Activated naive CD4-positive, alpha-beta T cell treated with anti-CD3 and anti-CD28 coated beads, Interleukin-2, amount 10 ng/mL, durations not matched to agents 7 days and 5 days (primary cell): ENCODE measurements around the gene SF1.
A peak's percentile ranks its signal among the peaks of the same experiment; 100 is the strongest.

Experiments used
- CTCF ChIA-PET: fragments of 350-600 bp; sonication (Branson Sonifier 250); formaldehyde crosslinking; loops from one replicate; lab custom pipeline; 2021; ENCODE audit warnings: antibody characterized with exemption; lab: Charles Lee
- DNase-seq: peaks from one replicate; pipeline ENCODE4 v3.0.0-alpha.2; 2020
- H3K27ac Mint-ChIP-seq: one replicate; pipeline ENCODE4 v1.8.0; 2021; ENCODE audit warnings: mild to moderate bottlenecking, moderate library complexity, mixed read lengths
- H3K27me3 Mint-ChIP-seq: one replicate; pipeline ENCODE4 v1.8.0; 2021; ENCODE audit warnings: mild to moderate bottlenecking, mixed read lengths
- H3K36me3 Mint-ChIP-seq: one replicate; pipeline ENCODE4 v1.8.0; 2021; ENCODE audit warnings: mixed read lengths
- H3K4me1 Mint-ChIP-seq: one replicate; pipeline ENCODE4 v1.8.0; 2021; ENCODE audit warnings: mixed read lengths
- H3K4me3 Mint-ChIP-seq: one replicate; pipeline ENCODE4 v1.8.0; 2021; ENCODE audit warnings: mild to moderate bottlenecking, moderate library complexity, mixed read lengths
- H3K9me3 Mint-ChIP-seq: one replicate; pipeline ENCODE4 v1.8.0; 2021; ENCODE audit warnings: mixed read lengths

The SF1 gene

DNA sequence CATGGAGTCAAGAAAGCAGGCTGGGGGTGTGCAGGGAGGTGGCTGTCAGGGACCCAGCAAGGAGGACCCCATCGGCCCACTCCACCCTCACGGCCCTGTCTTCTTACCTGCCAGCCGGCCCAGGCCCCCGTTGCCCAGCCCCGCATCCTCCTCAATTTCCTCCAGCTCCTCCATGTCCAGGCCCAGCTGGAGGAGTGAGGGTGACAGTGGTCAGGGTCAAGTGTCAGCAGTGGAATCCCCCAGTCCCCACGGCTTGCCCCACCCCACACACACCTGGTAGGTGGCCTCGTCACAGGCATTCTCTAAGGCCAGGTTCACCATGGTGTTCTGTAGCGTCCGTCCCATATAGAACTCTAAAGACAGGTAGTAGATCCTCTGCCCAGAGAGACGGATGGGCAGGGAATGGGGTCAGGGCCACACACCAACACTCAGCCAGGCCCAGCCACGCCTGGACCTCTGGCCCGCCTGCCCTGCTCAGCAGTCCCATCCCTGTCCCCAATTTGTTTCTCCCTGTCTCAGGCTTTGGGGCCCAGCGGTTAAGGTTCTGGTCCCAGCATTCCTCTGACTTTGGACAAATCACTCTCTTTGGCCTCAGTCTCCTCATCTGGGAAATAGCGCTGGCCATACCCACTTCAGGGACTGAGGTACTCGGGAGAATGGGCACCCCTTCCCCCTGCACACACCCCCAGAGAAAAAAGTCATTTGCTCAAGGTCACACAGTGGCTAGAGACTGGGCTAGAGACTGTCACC lies 19.8 kb downstream of the SF1 start:
- DNase-seq, result peak; percentile 17
- Mint-ChIP-seq H3K27me3 (no peaks in the 10 kb centered on the region), H3K36me3 (peaks cover 33% of the 10 kb centered on the region), H3K4me3 (no peak overlapping the region), H3K27ac (peak overlapping the region; percentile 28), H3K9me3 (no peaks in the 10 kb centered on the region), H3K4me1 (peaks cover 58% of the 10 kb centered on the region)
- CTCF ChIA-PET, result interaction anchor here (1.1 to 15.2 kb wide), 2 partner anchors 9 to 12 kb away, joined by 4 to 208 read pairs; partner anchors contain the start of gene RASGRP2

DNA sequence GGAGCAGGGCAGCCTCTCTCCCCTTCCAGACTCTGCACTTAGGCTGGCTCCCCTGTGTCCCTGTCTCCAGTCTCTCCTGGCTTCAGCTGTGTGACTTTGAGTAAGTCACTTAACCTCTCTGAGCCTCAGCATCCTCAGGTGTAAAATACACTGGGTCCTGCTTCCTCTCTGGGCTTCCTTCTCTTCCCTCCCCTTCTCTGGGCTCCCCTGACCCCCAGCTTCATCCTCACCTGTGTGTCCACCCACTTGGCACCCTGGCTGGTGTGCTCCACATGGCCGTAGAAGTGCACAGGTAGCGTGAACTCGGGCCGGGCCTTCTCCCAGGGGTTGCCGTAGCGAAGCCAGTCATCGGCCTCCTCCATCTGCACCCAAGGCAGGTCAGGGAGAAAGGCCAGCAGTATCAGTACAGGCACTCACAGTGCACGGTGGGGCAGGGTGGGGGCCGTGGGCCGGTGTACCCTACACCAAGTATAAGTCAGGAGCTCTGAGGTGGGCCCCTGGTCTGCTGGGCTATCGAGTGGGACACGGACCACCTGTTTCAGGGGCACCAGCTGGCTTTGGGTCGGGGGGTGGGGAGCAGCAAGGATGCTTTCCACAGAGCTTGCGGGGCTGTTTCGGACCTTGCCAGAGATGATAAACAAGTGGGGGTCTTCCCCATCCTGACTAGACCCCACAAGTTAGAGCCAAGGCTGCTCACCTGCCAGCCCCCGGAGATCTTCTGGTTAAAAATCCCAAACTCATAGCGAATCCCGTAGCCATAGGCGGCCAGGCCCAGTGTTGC lies 20.6 kb downstream of the SF1 start:
- peaks cover 52% of the 10 kb centered on the region for H3K4me1 Mint-ChIP-seq
- H3K27ac Mint-ChIP-seq, result peak overlapping the region; percentile 29
- no peak overlapping the region for H3K4me3 Mint-ChIP-seq
- no peaks in the 10 kb centered on the region for H3K27me3 Mint-ChIP-seq
- peaks cover 30% of the 10 kb centered on the region for H3K36me3 Mint-ChIP-seq
- CTCF ChIA-PET, result interaction anchor here (1.4 kb wide), 1 partner anchor 13 kb away, joined by 4 read pairs; the partner anchor contains the start of gene RASGRP2
- H3K9me3 Mint-ChIP-seq, result no peaks in the 10 kb centered on the region
- DNase-seq, result peak; percentile 19

DNA sequence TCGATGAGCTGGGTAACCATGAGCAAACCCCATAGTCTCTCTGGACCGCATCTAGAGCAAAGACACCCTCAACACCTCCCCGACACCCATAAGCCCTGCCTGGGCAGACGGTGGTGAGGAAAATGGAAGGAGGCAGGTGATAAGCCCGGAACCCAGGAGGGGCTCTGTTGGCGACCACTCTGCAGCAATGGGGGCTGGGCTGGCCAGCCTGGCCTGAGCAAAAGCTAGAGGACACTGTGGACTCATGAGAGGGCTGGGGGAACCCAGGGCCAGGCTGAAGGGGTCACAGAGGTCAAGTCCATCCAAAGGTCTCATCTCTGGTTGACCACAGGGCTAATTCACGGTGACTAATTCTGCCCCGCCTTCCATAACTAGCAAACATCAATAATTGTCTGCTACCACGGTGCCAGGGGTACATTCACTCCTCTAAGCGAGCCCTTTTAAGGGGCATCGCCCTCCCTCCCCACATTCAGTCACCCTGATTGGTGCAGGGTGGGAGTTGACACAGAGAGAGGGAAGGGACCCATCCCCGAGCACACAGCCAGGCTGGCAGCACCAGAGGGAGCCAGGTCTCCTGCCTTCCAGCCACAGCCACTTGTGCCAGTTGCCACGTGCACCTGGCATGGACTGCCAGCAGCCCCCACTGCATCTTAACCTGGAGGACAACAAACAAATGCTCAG lies 22.5 kb downstream of the SF1 start:
- CTCF ChIA-PET, result no interaction called here
- H3K9me3 Mint-ChIP-seq, result no peaks in the 10 kb centered on the region
- peaks cover 29% of the 10 kb centered on the region for H3K36me3 Mint-ChIP-seq
- H3K4me3 Mint-ChIP-seq, result no peak overlapping the region
- peaks cover 50% of the 10 kb centered on the region for H3K4me1 Mint-ChIP-seq
- no peak for DNase-seq
- H3K27ac Mint-ChIP-seq, result no peak overlapping the region
- no peaks in the 10 kb centered on the region for H3K27me3 Mint-ChIP-seq

DNA sequence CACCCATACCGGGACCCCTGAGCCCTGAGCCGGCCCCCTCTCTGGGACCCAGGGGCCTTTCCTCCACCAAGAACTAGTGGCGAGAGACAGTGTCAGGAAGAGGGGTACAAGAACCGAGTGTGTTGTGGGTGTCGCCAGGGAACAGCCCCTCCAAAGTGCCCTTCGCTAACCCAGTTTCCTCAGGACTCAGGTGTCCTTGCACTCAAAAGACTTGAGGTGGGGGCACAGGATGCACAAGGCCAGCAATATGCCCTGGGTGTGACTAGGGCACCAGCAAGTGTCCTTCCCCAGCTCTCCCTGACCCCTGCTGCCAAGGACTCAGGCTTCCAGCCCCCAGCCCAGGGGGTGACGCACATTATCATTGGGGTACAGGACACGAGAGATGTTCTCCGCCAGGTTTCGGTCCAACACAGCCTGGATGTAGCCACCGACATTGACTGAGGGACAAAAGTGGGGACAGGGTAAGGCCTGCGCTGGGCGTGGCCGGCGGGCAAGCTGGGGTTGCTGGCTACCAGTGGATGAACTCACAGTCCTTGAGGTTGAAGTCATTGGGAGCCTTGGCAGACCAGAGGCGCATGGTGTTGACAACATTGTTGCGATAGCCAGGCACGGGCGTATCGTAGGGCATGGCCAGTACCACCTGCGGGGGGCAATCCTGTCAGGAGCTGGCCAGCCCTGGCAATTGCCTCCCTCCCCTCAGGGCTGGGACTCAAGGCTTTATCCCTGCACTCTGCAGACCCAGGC lies 23.3 kb downstream of the SF1 start:
- H3K36me3 Mint-ChIP-seq, result peaks cover 32% of the 10 kb centered on the region
- CTCF ChIA-PET, result interaction anchor here (0.9 kb wide), 1 partner anchor 11 kb away, joined by 3 read pairs; the partner anchor contains the start of gene RASGRP2
- peaks cover 50% of the 10 kb centered on the region for H3K4me1 Mint-ChIP-seq
- no peak for DNase-seq
- H3K4me3 Mint-ChIP-seq, result no peak overlapping the region
- no peaks in the 10 kb centered on the region for H3K27me3 Mint-ChIP-seq
- H3K9me3 Mint-ChIP-seq, result no peaks in the 10 kb centered on the region
- no peak overlapping the region for H3K27ac Mint-ChIP-seq

DNA sequence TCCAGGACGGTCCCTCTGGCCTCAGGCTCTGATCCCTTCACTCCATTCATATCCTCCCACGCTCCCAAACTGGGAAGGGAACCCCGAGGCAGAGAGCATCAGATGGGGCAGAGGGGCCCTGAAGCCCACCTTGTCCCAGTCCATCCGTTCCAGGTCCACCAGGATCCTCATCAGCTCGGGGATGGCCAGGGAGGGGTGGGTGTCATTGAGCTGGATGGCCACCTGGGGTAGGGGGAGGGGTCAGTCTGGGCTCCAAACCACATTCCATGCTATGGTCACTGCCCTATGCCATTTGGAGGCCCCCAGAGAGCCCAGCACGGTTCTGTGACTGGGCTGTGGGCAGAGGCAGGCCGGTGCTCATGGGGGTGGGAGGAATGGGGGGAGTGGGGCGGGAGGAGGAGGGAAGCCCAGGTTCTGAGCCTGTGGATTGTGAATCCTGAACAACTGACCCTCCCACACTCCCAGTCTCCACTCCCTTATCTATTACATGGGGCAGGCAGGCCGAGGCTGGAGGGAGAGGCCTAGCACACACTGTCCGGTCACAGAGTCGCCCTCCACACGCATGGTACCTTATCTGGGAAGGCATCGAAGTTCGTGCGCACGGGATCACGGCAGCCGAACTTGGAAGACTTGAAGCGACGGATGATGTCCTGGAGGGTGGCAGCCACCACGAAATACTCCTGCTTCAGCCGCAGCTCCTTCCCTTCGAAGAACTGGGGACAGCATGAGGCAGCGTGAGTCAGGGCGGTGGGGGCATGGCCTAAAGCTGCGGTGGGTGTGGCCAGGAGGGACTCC lies 24.0 kb downstream of the SF1 start:
- no peak overlapping the region for H3K4me3 Mint-ChIP-seq
- CTCF ChIA-PET, result interaction anchor here (0.9 kb wide), 1 partner anchor 10 kb away, joined by 3 read pairs; the partner anchor contains the start of gene RASGRP2
- H3K27ac Mint-ChIP-seq, result no peak overlapping the region
- peaks cover 29% of the 10 kb centered on the region for H3K36me3 Mint-ChIP-seq
- H3K27me3 Mint-ChIP-seq, result no peaks in the 10 kb centered on the region
- H3K4me1 Mint-ChIP-seq, result peaks cover 45% of the 10 kb centered on the region
- DNase-seq, result no peak
- H3K9me3 Mint-ChIP-seq, result no peaks in the 10 kb centered on the region

DNA sequence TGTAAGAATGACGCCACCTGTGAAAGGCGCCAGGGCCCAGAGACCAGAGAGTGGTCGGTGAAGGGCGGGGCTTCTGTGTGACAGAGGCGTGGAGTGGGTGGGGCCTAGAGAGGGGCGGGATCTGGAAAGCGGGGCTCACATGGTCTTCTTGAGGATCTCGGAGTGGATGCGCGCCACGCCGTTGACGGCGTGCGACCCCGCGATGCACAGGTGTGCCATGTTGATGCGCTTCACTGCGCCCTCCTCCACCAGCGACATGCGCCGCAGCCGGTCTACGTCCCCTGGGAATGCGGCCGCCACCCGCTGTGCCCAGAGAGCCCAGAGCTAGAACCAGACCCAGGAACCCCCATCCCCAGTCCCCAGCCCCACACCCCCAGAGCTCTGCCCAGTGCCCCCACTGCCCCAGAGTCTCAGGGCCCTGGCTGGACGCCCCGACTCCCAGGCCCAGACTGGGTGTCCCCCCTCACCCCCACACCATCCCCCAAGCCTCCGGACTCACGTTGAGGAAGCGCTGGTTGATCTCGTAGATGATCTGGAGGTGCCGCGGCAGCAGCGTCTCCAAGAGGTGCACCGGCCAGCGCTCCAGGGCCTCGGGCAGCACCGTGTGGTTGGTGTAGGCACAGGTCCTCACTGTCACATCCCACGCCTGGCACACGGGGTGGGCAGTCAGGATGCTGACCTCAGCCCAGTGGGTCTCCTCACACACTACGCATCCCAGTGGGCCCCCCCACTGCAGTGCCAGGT lies 24.8 kb downstream of the SF1 start:
- H3K9me3 Mint-ChIP-seq, result no peaks in the 10 kb centered on the region
- H3K27ac Mint-ChIP-seq, result no peak overlapping the region
- no peak overlapping the region for H3K4me3 Mint-ChIP-seq

DNA sequence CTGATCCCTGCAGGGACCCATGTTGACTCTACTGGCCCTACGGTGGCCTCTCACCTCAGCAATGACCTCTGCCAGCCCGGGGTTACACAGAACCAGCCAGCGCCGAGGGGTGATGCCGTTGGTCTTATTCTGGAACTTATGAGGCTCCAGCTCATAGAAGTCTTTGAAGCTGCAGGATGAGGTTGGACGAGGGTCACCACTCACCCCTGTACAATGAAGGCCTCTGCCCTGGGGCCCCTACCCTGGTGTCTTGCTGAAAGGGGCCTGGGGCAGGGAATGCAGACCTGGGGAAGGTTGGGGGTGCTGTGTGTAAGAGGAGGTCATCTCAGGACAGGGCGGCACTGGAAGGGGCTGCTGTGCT lies 25.3 kb downstream of the SF1 start:
- Mint-ChIP-seq H3K27ac (no peak overlapping the region), H3K27me3 (no peaks in the 10 kb centered on the region), H3K36me3 (peaks cover 33% of the 10 kb centered on the region), H3K4me3 (no peak overlapping the region), H3K9me3 (no peaks in the 10 kb centered on the region), H3K4me1 (peaks cover 42% of the 10 kb centered on the region)
- CTCF ChIA-PET, result interaction anchor here (13.4 kb wide), 1 partner anchor 13 kb away, joined by 208 read pairs; the partner anchor contains the start of gene PYGM
- DNase-seq, result no peak

More for the DNA sequence above, 24.8 kb downstream of the SF1 start:
- H3K36me3 Mint-ChIP-seq, result peaks cover 29% of the 10 kb centered on the region
- CTCF ChIA-PET, result interaction anchor here (13.4 kb wide), 1 partner anchor 12 kb away, joined by 208 read pairs; the partner anchor contains the start of gene PYGM
- H3K4me1 Mint-ChIP-seq, result peaks cover 39% of the 10 kb centered on the region
- H3K27me3 Mint-ChIP-seq, result no peaks in the 10 kb centered on the region
- DNase-seq, result no peak

DNA sequence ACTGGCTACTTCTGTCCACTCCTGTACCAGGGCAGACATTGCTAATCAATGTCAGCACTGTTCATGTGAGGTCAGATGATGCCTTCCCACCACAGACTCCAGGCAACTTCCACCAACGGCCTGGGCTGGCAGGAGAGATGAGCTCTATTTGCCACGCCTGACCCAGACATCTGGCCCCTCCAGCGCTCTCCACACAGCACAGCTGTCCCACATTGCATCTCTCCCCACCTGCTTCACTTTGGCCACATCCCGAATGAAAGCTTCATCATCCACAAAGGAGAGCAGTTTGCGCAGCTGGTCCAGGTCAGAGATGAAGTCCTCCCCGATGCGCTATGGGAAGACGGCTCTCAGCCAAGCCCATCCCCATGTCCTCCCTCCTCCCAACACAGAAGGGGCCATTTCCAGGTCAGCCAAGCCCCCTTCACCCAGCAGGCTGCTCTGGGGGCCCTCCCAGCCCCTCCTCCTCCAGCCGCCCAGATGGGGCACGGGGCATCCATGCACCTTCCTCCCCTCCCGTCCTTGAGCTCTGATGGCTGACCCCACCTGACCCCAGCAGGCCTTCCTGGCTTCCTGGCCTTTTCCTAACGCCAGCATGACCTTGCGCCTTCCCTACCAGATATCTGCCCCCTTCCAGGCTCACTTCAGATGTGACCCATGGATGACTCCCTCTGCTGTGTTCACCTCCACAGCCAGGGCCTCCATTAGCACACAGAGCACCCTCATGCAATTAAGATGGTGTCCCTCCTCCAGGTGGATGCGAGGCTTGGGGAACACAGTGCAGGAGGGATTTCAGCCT lies 26.0 kb downstream of the SF1 start:
- Mint-ChIP-seq H3K27me3 (no peaks in the 10 kb centered on the region), H3K9me3 (no peaks in the 10 kb centered on the region), H3K36me3 (peaks cover 31% of the 10 kb centered on the region), H3K4me1 (peaks cover 43% of the 10 kb centered on the region), H3K4me3 (no peak overlapping the region), H3K27ac (peak overlapping the region; percentile 76)
- DNase-seq, result no peak
- CTCF ChIA-PET, result interaction anchor here (13.4 kb wide), 1 partner anchor 13 kb away, joined by 208 read pairs; the partner anchor contains the start of gene PYGM

DNA sequence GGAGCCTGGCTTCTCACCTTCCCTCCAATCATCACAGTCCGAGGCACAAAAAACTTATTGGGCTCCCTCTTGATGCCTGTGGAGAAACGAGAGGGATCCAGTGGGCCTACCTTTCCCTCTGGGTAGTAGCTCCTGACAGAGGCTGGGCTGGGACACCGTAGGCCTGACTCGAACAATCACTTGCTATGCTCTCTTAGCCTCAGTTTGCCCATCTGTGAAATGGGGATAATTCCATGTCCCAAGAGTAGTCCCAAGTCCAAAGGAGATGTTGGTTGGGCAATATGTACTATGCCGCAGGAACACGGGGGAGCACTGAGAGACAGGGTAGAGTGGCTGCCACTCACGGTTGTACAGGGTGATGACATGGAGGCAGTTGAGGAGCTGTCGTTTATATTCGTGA lies 26.8 kb downstream of the SF1 start:
- H3K27me3 Mint-ChIP-seq, result no peaks in the 10 kb centered on the region
- H3K4me3 Mint-ChIP-seq, result no peak overlapping the region
- peaks cover 28% of the 10 kb centered on the region for H3K36me3 Mint-ChIP-seq
- no peaks in the 10 kb centered on the region for H3K9me3 Mint-ChIP-seq
- H3K4me1 Mint-ChIP-seq, result peaks cover 46% of the 10 kb centered on the region
- no peak for DNase-seq
- H3K27ac Mint-ChIP-seq, result no peak overlapping the region
- CTCF ChIA-PET, result interaction anchor here (13.4 kb wide), 1 partner anchor 14 kb away, joined by 208 read pairs; the partner anchor contains the start of gene PYGM

DNA sequence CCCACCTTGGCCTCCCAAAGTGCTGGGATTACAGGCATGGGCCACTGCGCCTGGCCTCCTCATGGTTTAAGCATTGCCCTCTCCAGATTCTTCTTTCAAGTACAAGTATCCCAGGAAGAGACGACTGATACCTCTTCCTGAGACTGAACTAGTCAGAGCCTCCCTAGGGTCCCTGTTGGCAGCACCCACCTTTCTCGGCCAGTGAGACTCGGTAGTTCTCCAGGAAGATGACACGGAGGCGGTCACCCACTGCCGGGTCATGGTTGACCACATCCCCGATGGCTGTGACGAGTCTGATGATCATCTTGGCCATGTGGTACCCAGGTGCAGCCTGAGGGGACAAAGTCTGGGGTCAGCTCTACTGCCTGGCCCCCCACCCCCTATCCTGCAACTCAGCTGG lies 27.2 kb downstream of the SF1 start:
- CTCF ChIA-PET, result interaction anchor here (13.4 kb wide), 1 partner anchor 15 kb away, joined by 208 read pairs; the partner anchor contains the start of gene PYGM
- H3K27ac Mint-ChIP-seq, result peak overlapping the region; percentile 83
- no peaks in the 10 kb centered on the region for H3K27me3 Mint-ChIP-seq

DNA sequence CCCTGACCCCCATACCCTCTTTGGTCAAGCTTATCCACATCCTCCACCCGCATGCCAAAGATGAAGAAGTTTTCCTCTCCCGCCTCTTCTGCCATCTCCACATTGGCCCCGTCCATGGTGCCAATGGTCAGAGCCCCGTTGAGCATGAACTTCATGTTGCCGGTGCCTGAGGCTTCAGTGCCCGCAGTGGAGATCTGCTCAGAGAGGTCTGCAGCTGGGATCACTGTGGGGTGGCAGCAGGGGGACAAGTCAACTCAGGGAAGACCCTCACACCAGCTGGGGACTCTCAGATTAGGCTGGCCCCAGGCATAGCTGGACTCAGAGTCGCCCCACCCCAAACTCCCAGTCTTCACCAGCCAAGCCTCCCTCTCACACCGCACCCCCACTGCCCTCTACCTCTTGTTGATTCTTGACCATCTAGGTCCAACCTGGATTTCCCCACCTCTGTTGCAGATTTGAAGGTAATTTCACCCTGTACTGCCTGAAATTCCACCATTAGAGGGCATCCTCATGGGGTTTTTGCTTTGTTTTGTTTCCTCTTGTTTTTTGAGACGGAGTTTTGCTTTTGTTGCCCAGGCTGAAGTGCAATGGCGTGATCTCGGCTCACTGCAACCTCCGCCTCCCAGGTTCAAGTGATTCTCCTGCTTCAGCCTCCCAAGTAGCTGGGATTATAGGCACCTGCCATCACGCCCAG lies 27.8 kb downstream of the SF1 start:
- Mint-ChIP-seq H3K27me3 (no peaks in the 10 kb centered on the region), H3K9me3 (no peaks in the 10 kb centered on the region), H3K36me3 (peaks cover 31% of the 10 kb centered on the region), H3K4me1 (peaks cover 54% of the 10 kb centered on the region), H3K4me3 (no peak overlapping the region), H3K27ac (peak overlapping the region; percentile 83)
- no peak for DNase-seq
- CTCF ChIA-PET, result interaction anchor here (13.4 kb wide), 1 partner anchor 15 kb away, joined by 208 read pairs; the partner anchor contains the start of gene PYGM

More for the DNA sequence above, 27.2 kb downstream of the SF1 start:
- H3K4me1 Mint-ChIP-seq, result peaks cover 50% of the 10 kb centered on the region
- DNase-seq, result no peak
- no peaks in the 10 kb centered on the region for H3K9me3 Mint-ChIP-seq
- H3K36me3 Mint-ChIP-seq, result peaks cover 30% of the 10 kb centered on the region
- H3K4me3 Mint-ChIP-seq, result no peak overlapping the region
